Testis (tissue), 3 donors: ENCODE data around the gene PTPRN2. TPM values are rescaled to one million over a fixed set of nuclear protein-coding genes. Genes with fewer than 3 reads are reported as not detected.

ENCODE experiments used
- DNase-seq: peaks from one replicate; pipeline ENCODE4 v3.0.0-alpha.2; 2019
- H3K27ac ChIP-seq, 2 donors: fragments of 200-600 bp; sonication (generic); one replicate each; pipeline ENCODE4 v1.5.1; 2019
- H3K27me3 ChIP-seq: fragments of 200-600 bp; sonication (generic); one replicate; pipeline ENCODE4 v1.5.1; 2019
- H3K36me3 ChIP-seq: fragments of 200-600 bp; sonication (generic); one replicate; pipeline ENCODE4 v1.5.1; 2017; ENCODE audit warnings: low read depth; ENCODE audit errors: missing control alignments
- H3K4me1 ChIP-seq: fragments of 200-600 bp; sonication (generic); one replicate; pipeline ENCODE4 v1.5.1; 2019
- H3K4me3 ChIP-seq, 2 donors: fragments of 200-600 bp; sonication (generic); one replicate each; pipeline ENCODE4 v1.5.1; 2017 to 2019
- H3K9me3 ChIP-seq: fragments of 200-600 bp; sonication (generic); one replicate; pipeline ENCODE4 v1.5.1; 2017
- CTCF ChIP-seq, 3 experiments: fragments of 450-650 bp in 2 of 3; fragments of 200-600 bp in 1 of 3; sonication (generic) in 1 of 3; IDR thresholded peaks; one replicate each; pipeline ENCODE4 v1.5.1; 2016 to 2019; ENCODE audit warnings: antibody characterized with exemption in 3 of 3, mild to moderate bottlenecking in 2 of 3, moderate library complexity in 1 of 3
- POLR2A ChIP-seq: fragments of 450-650 bp; IDR thresholded peaks from one replicate; pipeline ENCODE4 v1.6.1; 2017; ENCODE audit warnings: antibody characterized with exemption, mild to moderate bottlenecking, moderate library complexity
- WGBS, 2 donors: methylation state at CpG; one replicate each; pipeline ENCODE4 v1.1.5; 2018; 5-methylcytosine and 5-hydroxymethylcytosine counted together
- intact Hi-C: fragments of 100-400 bp; cut with DNase I; formaldehyde crosslinking; loops from one replicate; pipeline ENCODE4 v1.15.1; 2023; ENCODE audit warnings: low total_unique reads
- polyA plus RNA-seq: library from polyadenylated mRNA; stranded (reverse); fragments of 350-450 nt; fragmentation: Illumina TruSeq; extraction: RNeasy Lipid Tissue Mini Kit (QIAGEN cat#74804); gene quantifications from one replicate; pipeline ENCODE4 v1.2.3, GENCODE V29; 2014; ENCODE audit warnings: low read depth, low replicate concordance; ENCODE audit not compliant: insufficient read depth
- total RNA-seq, 2 donors: library from RNA; depleted of rRNA; stranded (reverse); fragments of >200 nt; gene quantifications; one replicate each; pipeline ENCODE4 v1.2.3, GENCODE V29; 2016

The PTPRN2 gene
- total and polyA plus RNA-seq, 3 donors from 2014 or later = 9.3 to 10.8 (median 9.8) TPM

GRCh38 chr7:158611541-158611940, 23.9 kb upstream of the PTPRN2 start:
- WGBS, 2 donors = 79 to 86% methylated on average over 8 of the region's 8 CpGs
- intact Hi-C loops = no loop called here
- Histone ChIP-seq H3K4me3 (no peak overlapping the region), H3K27me3 (no peaks in the 10 kb centered on the region), H3K9me3 (no peaks in the 10 kb centered on the region), H3K27ac (no peak overlapping the region), H3K36me3 (no peaks in the 10 kb centered on the region), H3K4me1 (no peaks in the 10 kb centered on the region)
- no peak for DNase-seq
- no peak for TF ChIP-seq CTCF (IDR thresholded peaks at IDR 0.05)
- no peak for TF ChIP-seq POLR2A

DNA sequence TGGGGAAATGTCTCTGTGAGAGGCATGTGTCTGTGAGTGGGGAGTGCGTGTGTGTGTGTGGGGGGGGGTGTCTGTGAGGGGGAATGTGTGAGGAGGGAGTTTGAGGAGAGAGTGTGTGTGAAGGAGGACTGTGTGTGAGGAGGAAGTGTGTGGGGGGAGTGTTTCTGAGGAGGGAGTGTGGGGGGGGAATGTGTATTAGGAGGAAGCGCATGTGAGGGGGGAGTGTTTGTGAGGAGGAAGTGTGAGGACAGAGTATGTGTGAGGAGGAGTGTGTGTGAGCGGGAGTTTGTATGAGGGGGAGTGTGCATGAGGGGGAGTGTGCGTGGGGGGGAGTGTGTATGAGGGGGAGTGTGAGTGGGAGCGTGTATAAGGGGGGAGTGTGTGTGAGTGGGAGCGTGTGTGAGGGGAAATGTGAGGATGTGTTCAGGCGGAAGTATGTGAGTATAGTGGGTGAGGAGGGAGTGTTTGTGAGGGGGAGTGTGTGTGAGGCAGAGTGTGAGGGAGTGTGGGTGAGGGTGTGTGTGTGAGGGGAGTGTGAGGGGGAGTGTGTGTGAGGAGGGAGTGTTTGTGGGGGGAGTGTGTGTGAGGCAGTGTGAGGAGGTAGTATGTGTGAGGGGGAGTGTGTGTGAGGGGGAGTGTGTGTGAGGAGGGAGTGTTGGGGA, 21.8 kb upstream of the PTPRN2 start:
- intact Hi-C loops = no loop called here
- TF ChIP-seq POLR2A = no peak
- Histone ChIP-seq H3K9me3 (no peaks in the 10 kb centered on the region), H3K36me3 (no peaks in the 10 kb centered on the region), H3K27ac (no peak overlapping the region), H3K4me3 (no peak overlapping the region), H3K4me1 (no peaks in the 10 kb centered on the region), H3K27me3 (no peaks in the 10 kb centered on the region)
- DNase-seq = no peak
- WGBS, 2 donors = 58 to 74% methylated on average over 7 of the region's 7 CpGs

DNA sequence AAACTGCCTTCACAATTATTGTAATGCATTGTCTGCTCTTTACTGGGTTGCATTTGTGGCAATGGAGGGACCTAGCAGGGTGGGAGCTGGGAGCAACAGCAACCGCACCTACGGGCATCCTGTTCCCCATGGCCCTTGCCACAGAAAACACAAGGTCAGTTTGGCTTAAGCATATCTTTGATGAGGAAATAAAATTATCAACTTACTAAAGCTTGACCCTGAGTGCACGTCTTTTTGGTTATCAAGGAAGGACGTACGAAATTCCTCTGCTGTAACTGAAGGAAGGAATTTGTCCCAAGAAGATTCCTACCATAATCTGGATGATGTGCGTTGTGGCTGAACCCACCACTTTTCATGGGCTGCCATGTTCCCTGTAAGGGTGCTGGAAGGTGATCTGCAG, 19.9 kb upstream of the PTPRN2 start:
- intact Hi-C loops = no loop called here
- Histone ChIP-seq H3K36me3 (no peaks in the 10 kb centered on the region), H3K4me1 (no peaks in the 10 kb centered on the region), H3K27me3 (no peaks in the 10 kb centered on the region), H3K4me3 (no peak overlapping the region), H3K9me3 (no peaks in the 10 kb centered on the region), H3K27ac (no peak overlapping the region)
- no peak for DNase-seq
- TF ChIP-seq CTCF (IDR thresholded peaks at IDR 0.05) (no peak), POLR2A (no peak)
- WGBS, 2 donors = 70 to 75% methylated on average over 6 of the region's 6 CpGs

GRCh38 chr7:158606671-158607424, 19.2 kb upstream of the PTPRN2 start:
- intact Hi-C loops = no loop called here
- H3K27ac ChIP-seq = no peak overlapping the region
- no peak for TF ChIP-seq CTCF (IDR thresholded peaks at IDR 0.05)
- TF ChIP-seq POLR2A = no peak

GRCh38 chr7:158606129-158606528, 18.5 kb upstream of the PTPRN2 start:
- Histone ChIP-seq H3K27me3 (no peaks in the 10 kb centered on the region), H3K4me3 (no peak overlapping the region), H3K27ac (no peak overlapping the region), H3K36me3 (no peaks in the 10 kb centered on the region), H3K9me3 (no peaks in the 10 kb centered on the region), H3K4me1 (no peaks in the 10 kb centered on the region)
- 45% methylated on average over 4 of the region's 4 CpGs for WGBS, 2 donors
- TF ChIP-seq POLR2A (no peak), CTCF (IDR thresholded peaks at IDR 0.05) (no peak)
- intact Hi-C loops = no loop called here
- DNase-seq = no peak

More at GRCh38 chr7:158606671-158607424, 19.2 kb upstream of the PTPRN2 start:
- H3K27me3 ChIP-seq = no peaks in the 10 kb centered on the region
- H3K4me3 ChIP-seq = no peak overlapping the region
- no peaks in the 10 kb centered on the region for H3K9me3 ChIP-seq
- peak; percentile 10 for DNase-seq
- 94 to 95% methylated on average over 15 to 18 of the region's 18 CpGs for WGBS, 2 donors
- no peaks in the 10 kb centered on the region for H3K4me1 ChIP-seq
- no peaks in the 10 kb centered on the region for H3K36me3 ChIP-seq
